ENCODE results near the gene VWA2. TPM values are rescaled to one million over a fixed set of nuclear protein-coding genes. Genes with fewer than 3 reads are reported as not detected.

VWA2 gene
- total RNA-seq, 1 experiment from 2014 or later: 1.6 TPM

DNA sequence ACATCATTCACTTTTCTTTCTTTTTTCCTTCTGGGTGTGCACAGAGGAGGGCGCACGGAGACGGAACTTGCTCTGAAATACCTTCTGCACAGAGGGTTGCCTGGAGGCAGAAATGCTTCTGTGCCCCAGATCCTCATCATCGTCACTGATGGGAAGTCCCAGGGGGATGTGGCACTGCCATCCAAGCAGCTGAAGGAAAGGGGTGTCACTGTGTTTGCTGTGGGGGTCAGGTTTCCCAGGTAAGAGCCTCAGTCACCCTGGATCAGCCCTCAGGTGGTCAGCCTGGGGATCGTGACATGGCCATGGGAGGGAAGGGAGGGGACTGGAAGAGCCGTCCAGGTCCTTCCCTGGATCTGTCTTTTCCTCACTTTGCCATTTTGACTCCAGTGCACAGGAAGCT lies 33.6 kb downstream of the VWA2 start:
- Mint-ChIP-seq H3K4me3 (no peak overlapping the region), H3K27me3 (ENCODE audit: low read depth) (peaks cover 5% of the 10 kb centered on the region), H3K9me3 (no peaks in the 10 kb centered on the region), H3K4me1 (no peaks in the 10 kb centered on the region), H3K36me3 (ENCODE audit: insufficient read depth in 1 of 3, low read depth in 3 of 3) (no peaks in the 10 kb centered on the region), H3K27ac (no peak overlapping the region; a peak in 1 of 7 replicates)
- no peak for TF ChIP-seq CTCF (conservative IDR thresholded peaks at IDR 0.05)
- Histone ChIP-seq H4K5ac (ENCODE audit: insufficient read length, low read depth, low read length) (no peak overlapping the region), H3K56ac (ENCODE audit: insufficient read length, low read depth, low read length) (no peak overlapping the region), H3K23ac (ENCODE audit: insufficient read length, low read depth, low read length) (no peak overlapping the region), H3K27ac (ENCODE audit: insufficient read length, low read depth, low read length) (no peak overlapping the region), H3K79me2 (ENCODE audit: insufficient read depth, low read length) (no peaks in the 10 kb centered on the region), H3K4me2 (ENCODE audit: insufficient read depth, insufficient read length, low read length) (no peak overlapping the region), H2AFZ (ENCODE audit: low read length) (no peak overlapping the region), H3K14ac (ENCODE audit: insufficient read depth, low read length) (no peak overlapping the region), H3K23me2 (ENCODE audit: insufficient read length, low read depth, low read length, poor library complexity, severe bottlenecking) (no peaks in the 10 kb centered on the region), H2BK5ac (ENCODE audit: insufficient read length, low read length) (no peak overlapping the region), H3T11ph (ENCODE audit: low read length) (no peak overlapping the region), H2BK120ac (ENCODE audit: low read depth, low read length, poor library complexity, severe bottlenecking) (no peak overlapping the region), H4K8ac (replicated peaks; ENCODE audit: insufficient read length, low read depth, low read length) (no peak overlapping the region), H2BK12ac (ENCODE audit: insufficient read length, low read depth, low read length) (no peak overlapping the region), H3K79me1 (ENCODE audit: insufficient read depth, low read depth, low read length, poor library complexity, severe bottlenecking) (no peaks in the 10 kb centered on the region), H4K91ac (ENCODE audit: insufficient read length, low read depth, low read length) (no peak overlapping the region), H3K9ac (ENCODE audit: extremely low read depth, insufficient read length, low read length) (no peak overlapping the region), H4K20me1 (ENCODE audit: control insufficient read depth, insufficient read depth, insufficient read length) (no peaks in the 10 kb centered on the region), H3K27me3 (ENCODE audit: insufficient read depth, low read length) (no peaks in the 10 kb centered on the region), H3K9me3 (ENCODE audit: control insufficient read depth, low read depth, low read length) (no peaks in the 10 kb centered on the region), H3K18ac (ENCODE audit: insufficient read length, low read depth, low read length) (no peak overlapping the region), H2AK5ac (ENCODE audit: insufficient read length, low read length) (no peak overlapping the region), H3K4me1 (ENCODE audit: insufficient read depth, low read length) (no peaks in the 10 kb centered on the region), H3K4ac (ENCODE audit: low read depth, low read length) (no peak overlapping the region), H2BK15ac (ENCODE audit: low read depth, low read length) (no peak overlapping the region), H2BK20ac (ENCODE audit: low read depth, low read length, poor library complexity, severe bottlenecking) (no peak overlapping the region)
- no CpG with 5 or more reads among the region's 6 CpGs for WGBS (ENCODE audit: extremely low coverage, insufficient read length, low lambda C conversion rate)
- no peak for DNase-seq
